ENCODE data around the gene HS6ST1.
A peak's percentile ranks its signal among the peaks of the same experiment; 100 is the strongest.

HS6ST1 gene

DNA sequence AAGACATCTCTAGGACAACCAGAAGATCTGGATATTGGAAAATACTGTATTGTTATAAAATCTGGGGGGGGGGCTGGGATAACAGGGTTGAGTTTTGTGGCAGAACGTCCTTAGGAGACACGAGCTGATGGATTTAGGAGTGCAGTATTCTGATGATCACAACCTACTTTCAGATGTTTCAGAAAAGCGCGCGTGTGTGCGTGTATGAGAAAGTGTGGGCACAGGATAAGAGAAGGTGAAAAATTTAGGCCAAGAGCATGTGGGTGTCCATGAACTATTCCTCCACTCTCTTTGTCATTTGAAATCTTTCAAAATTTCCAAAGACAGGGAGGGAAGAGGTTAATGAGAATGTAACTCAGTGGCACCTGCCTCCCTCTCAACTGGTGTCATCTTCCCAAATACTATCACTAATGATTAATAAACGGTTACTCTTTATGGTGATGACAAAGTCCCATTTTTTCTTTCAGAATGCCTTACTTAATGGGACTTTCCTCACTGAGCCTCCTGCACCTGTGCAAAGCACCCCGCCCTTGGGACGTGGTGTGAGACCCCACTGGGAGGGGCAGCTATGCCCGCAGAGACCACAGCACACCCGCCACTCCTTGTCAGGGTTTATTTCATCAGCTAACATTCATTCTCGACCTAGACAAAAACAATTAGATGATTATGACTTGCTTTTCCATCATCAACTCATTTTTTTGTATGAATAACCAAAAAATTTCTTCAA is 53.6 kb downstream of the HS6ST1 start:
- no peak overlapping the region for H3K4me3 ChIP-seq (ENCODE audit: control insufficient read depth, low read depth, low read length)
- TF ChIP-seq, protein P1, sequence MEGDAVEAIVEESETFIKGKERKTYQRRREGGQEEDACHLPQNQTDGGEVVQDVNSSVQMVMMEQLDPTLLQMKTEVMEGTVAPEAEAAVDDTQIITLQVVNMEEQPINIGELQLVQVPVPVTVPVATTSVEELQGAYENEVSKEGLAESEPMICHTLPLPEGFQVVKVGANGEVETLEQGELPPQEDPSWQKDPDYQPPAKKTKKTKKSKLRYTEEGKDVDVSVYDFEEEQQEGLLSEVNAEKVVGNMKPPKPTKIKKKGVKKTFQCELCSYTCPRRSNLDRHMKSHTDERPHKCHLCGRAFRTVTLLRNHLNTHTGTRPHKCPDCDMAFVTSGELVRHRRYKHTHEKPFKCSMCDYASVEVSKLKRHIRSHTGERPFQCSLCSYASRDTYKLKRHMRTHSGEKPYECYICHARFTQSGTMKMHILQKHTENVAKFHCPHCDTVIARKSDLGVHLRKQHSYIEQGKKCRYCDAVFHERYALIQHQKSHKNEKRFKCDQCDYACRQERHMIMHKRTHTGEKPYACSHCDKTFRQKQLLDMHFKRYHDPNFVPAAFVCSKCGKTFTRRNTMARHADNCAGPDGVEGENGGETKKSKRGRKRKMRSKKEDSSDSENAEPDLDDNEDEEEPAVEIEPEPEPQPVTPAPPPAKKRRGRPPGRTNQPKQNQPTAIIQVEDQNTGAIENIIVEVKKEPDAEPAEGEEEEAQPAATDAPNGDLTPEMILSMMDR (IDR thresholded peaks at IDR 0.05; ENCODE audit: control insufficient read depth, insufficient read depth, low read depth, low read length, missing control alignments): no peak
- DNase-seq (ENCODE audit: low read depth): no peak

DNA sequence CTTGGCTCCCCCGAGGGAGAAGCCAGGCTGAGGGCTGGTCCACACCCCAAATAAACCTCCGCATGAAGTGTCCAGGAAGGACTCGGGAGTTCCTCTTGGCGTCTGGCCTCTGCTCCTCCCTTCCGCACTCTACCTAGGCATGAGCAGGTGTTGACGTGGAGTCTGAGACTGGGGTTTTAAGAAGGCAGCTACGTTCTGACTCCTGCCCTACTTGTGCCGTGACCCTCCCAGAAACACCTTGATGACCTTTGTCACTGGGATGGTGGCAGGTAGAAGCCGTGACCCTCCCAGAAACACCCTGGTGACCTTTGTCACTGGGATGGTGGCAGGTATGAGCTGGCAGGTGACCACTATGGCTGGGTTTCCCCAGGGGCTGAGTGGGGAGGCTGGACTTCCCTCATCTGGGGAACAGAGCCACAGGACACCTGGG is 54.8 kb downstream of the HS6ST1 start:
- H3K4me3 ChIP-seq (ENCODE audit: control insufficient read depth, low read depth, low read length): no peak overlapping the region
- no peak for DNase-seq (ENCODE audit: low read depth)

DNA sequence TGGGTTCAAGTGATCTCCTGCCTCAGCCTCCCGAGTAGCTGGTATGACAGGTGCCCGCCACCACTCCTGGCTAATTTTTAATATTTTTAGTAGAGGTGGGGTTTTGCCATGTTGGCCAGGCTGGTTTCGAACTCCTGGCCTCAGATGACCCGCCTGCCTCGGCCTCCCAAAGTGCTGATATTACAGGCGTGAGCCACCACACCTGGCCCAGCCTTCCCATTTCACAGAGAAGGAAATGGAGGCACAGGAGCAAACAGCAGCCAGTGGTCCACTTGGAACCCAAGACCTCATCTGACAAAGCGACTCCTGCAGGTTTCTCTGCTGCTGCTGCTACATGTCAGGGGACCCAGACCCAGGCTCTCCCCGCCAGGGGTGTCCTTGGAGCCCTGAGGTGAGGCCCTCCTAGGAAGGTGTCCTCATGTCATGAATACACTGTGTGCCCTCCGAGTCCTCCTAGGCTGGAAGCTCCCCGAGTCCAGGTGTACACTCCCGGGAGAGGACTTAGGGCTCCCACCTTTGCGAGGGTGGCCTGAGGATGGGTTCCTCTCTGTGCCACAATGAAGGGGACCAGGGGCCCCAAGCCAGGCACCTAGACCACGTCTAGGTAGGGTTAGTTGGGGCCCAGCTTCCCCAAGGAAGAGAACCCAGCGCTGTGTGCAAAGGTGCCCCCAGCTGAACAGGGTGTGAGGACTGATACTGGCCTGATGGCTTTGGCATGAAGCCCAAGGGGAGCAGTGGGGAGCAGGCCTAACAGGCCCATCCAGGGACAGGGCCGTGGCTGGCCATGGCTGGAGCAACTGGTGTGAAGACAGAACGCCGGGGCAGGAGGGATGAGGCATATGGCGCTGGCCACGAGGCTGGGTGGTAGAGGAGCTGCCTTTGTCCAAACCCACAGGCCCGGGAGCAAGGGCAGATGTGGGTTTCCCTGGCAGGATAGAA is 56.1 kb downstream of the HS6ST1 start:
- DNase-seq (ENCODE audit: low read depth): no peak
- H3K4me3 ChIP-seq (ENCODE audit: control insufficient read depth, low read depth, low read length): no peak overlapping the region
- TF ChIP-seq, protein P1 (IDR thresholded peaks at IDR 0.05; ENCODE audit: control insufficient read depth, insufficient read depth, low read depth, low read length, missing control alignments): no peak

More for the DNA sequence above, 54.8 kb downstream of the HS6ST1 start:
- TF ChIP-seq, protein P1 (IDR thresholded peaks at IDR 0.05; ENCODE audit: control insufficient read depth, insufficient read depth, low read depth, low read length, missing control alignments): no peak

DNA sequence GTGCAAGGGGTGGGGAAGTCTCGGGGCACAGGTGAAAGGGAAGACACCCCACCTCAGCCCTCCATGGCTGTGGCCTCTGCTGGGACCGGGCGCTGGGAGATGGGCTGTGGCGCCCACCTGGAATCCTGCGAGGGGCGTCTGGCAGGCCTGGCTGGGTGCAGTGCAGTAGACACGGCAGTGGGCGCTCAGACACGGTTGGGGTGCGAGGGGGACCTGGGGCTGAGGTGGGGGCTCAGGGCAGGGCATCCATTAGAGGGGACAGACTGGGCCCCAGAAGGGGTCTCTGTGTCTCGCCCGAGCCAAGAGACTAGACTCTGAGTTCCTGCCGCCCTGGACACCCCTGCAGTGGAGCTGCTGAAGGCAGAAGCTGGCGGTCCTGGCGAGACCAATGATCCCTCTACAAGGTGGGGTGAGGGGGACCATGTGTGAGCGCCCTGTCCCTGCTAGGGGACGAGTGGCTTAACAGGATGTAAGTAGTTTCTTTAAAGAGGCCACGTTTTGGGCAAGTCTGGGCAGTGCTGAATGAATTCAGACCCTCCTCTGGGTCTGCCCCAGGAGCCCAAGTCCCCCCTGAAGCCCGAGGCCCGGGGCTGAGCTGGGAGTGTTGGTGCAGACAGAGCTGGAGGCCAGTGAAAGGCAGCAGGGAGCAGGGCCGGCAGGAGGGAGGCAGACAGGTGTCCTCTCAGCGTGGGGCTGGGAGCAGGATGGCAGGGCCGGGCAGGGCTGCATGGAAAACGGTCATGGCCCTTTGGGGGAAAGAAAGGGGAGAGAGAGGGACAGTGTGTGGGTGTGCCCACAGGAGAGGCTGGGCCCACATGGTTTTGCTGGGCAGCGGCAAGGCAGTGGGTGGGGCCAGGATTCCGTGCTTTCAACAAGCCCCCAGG is 57.2 kb downstream of the HS6ST1 start:
- no peak overlapping the region for H3K4me3 ChIP-seq (ENCODE audit: control insufficient read depth, low read depth, low read length)
- no peak for DNase-seq (ENCODE audit: low read depth)
- TF ChIP-seq, protein P1 (IDR thresholded peaks at IDR 0.05; ENCODE audit: control insufficient read depth, insufficient read depth, low read depth, low read length, missing control alignments): no peak

DNA sequence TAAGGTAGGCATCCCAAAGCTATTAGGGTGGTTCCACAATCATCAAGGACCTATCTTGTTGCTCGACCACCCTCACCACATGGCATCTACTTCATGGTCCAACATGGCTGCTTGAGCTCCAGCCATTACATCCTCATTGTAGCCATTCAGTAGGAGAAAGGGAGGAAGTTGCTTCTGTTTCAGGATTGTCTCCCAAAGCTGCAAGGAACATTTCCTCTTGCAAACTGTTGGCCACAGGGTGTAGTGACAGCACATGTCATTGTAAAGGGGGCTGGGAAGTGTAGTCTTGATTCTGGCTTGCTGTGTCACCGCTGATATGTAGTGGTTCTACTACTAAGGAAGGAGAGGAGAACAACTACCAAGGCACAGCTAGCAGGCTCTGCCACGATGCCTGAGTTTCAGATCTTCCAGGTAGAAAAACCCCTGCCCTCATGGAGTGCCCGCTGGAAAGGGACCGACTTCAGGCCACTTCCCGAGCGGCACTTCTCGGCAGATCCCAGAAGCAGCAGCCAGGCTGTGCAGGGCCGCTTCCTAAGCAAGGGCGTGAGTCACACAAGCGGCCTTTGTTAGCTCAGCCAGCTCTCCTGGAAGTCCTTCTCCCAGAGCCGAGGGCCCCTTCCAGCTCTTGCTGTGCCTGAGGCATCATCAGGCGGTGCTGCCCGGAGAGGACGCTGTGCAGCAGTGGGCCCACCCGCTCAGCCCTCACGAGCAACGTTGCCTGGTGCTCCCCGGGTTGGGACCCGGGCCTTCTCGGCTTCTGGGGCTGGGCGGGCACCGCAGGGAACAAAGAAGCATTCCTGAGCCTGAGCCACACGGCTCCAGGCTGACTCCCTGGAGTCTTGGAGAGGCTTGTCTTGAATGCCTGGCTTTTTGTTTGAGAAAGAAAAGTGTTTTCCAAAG is 58.2 kb downstream of the HS6ST1 start:
- DNase-seq (ENCODE audit: low read depth): peak; percentile 69
- TF ChIP-seq, protein P1 (IDR thresholded peaks at IDR 0.05; ENCODE audit: control insufficient read depth, insufficient read depth, low read depth, low read length, missing control alignments): peak; percentile 53
- no peak overlapping the region for H3K4me3 ChIP-seq (ENCODE audit: control insufficient read depth, low read depth, low read length)

Measured in AG09309 (cell line).